Measurements from ENCODE around the gene SH3PXD2B.
"Not testable (repeated sequence)": the region's sequence is repeated elsewhere in the genome, so short reads cannot be mapped to it uniquely, and the experiment has no call there.

The SH3PXD2B gene

GRCh38 chr5:172379481-172379880, 74.8 kb downstream of the SH3PXD2B start:
- H3K9me3 Mint-ChIP-seq, result no peaks in the 10 kb centered on the region
- no peaks in the 10 kb centered on the region for H3K4me1 Mint-ChIP-seq (ENCODE audit: low read depth)
- no peak overlapping the region for H3K4me3 Mint-ChIP-seq
- no peak overlapping the region for H3K27ac Mint-ChIP-seq
- H3K36me3 Mint-ChIP-seq (ENCODE audit: low read depth), result no peaks in the 10 kb centered on the region
- no peaks in the 10 kb centered on the region for H3K27me3 Mint-ChIP-seq

GRCh38 chr5:172377856-172378255, 76.5 kb downstream of the SH3PXD2B start:
- no peaks in the 10 kb centered on the region for H3K9me3 Mint-ChIP-seq
- no peak overlapping the region for H3K27ac Mint-ChIP-seq
- no peak overlapping the region for H3K4me3 Mint-ChIP-seq
- H3K36me3 Mint-ChIP-seq (ENCODE audit: low read depth), result no peaks in the 10 kb centered on the region
- H3K4me1 Mint-ChIP-seq (ENCODE audit: low read depth), result no peaks in the 10 kb centered on the region
- H3K27me3 Mint-ChIP-seq, result no peaks in the 10 kb centered on the region

- Mint-ChIP-seq H3K9me3 (no peaks in the 10 kb centered on the region), H3K4me3 (no peak overlapping the region), H3K36me3 (ENCODE audit: low read depth) (no peaks in the 10 kb centered on the region)
Observed at GRCh38 chr5:172377438-172377837, 76.9 kb downstream of the SH3PXD2B start.

GRCh38 chr5:172374783-172375182, 79.5 kb downstream of the SH3PXD2B start:
- H3K4me1 Mint-ChIP-seq (ENCODE audit: low read depth), result no peaks in the 10 kb centered on the region
- H3K9me3 Mint-ChIP-seq, result peaks cover 17% of the 10 kb centered on the region
- no peak overlapping the region for H3K27ac Mint-ChIP-seq
- peaks cover 4% of the 10 kb centered on the region for H3K36me3 Mint-ChIP-seq (ENCODE audit: low read depth)
- H3K4me3 Mint-ChIP-seq, result no peak overlapping the region
- peaks cover 4% of the 10 kb centered on the region for H3K27me3 Mint-ChIP-seq

More at GRCh38 chr5:172377438-172377837, 76.9 kb downstream of the SH3PXD2B start:
- H3K4me1 Mint-ChIP-seq (ENCODE audit: low read depth), result no peaks in the 10 kb centered on the region
- H3K27me3 Mint-ChIP-seq, result no peaks in the 10 kb centered on the region
- no peak overlapping the region for H3K27ac Mint-ChIP-seq

GRCh38 chr5:172373680-172374079, 80.6 kb downstream of the SH3PXD2B start:
- Mint-ChIP-seq H3K27ac (no peak overlapping the region), H3K36me3 (ENCODE audit: low read depth) (peaks cover 4% of the 10 kb centered on the region), H3K27me3 (peaks cover 4% of the 10 kb centered on the region), H3K4me1 (ENCODE audit: low read depth) (no peaks in the 10 kb centered on the region), H3K4me3 (no peak overlapping the region), H3K9me3 (peaks cover 17% of the 10 kb centered on the region)

GRCh38 chr5:172371684-172372083, 82.6 kb downstream of the SH3PXD2B start:
- no peaks in the 10 kb centered on the region for H3K4me1 Mint-ChIP-seq (ENCODE audit: low read depth)
- H3K36me3 Mint-ChIP-seq (ENCODE audit: low read depth), result peaks cover 4% of the 10 kb centered on the region
- no peak overlapping the region for H3K4me3 Mint-ChIP-seq

GRCh38 chr5:172370648-172371545, 83.4 kb downstream of the SH3PXD2B start:
- Mint-ChIP-seq H3K27me3 (peaks cover 4% of the 10 kb centered on the region), H3K9me3 (peaks cover 17% of the 10 kb centered on the region), H3K36me3 (ENCODE audit: low read depth) (peaks cover 4% of the 10 kb centered on the region), H3K4me1 (ENCODE audit: low read depth) (no peaks in the 10 kb centered on the region), H3K27ac (no peak overlapping the region), H3K4me3 (no peak overlapping the region)

More at GRCh38 chr5:172371684-172372083, 82.6 kb downstream of the SH3PXD2B start:
- peaks cover 4% of the 10 kb centered on the region for H3K27me3 Mint-ChIP-seq
- H3K9me3 Mint-ChIP-seq, result peaks cover 17% of the 10 kb centered on the region
- H3K27ac Mint-ChIP-seq, result no peak overlapping the region

GRCh38 chr5:172370237-172370640, 84.1 kb downstream of the SH3PXD2B start:
- no peaks in the 10 kb centered on the region for H3K4me1 Mint-ChIP-seq (ENCODE audit: low read depth)
- H3K36me3 Mint-ChIP-seq (ENCODE audit: low read depth), result peaks cover 4% of the 10 kb centered on the region
- no peak overlapping the region for H3K27ac Mint-ChIP-seq
- peaks cover 17% of the 10 kb centered on the region for H3K9me3 Mint-ChIP-seq
- peaks cover 4% of the 10 kb centered on the region for H3K27me3 Mint-ChIP-seq
- no peak overlapping the region for H3K4me3 Mint-ChIP-seq

- H3K9me3 Mint-ChIP-seq, result peaks cover 17% of the 10 kb centered on the region
- not testable (repeated sequence) for H3K4me1 Mint-ChIP-seq (ENCODE audit: low read depth); H3K27ac Mint-ChIP-seq; H3K4me3 Mint-ChIP-seq; H3K27me3 Mint-ChIP-seq; H3K36me3 Mint-ChIP-seq (ENCODE audit: low read depth)
Observed at GRCh38 chr5:172368699-172369098, 85.6 kb downstream of the SH3PXD2B start.

- no peak overlapping the region for H3K4me3 Mint-ChIP-seq
- H3K27me3 Mint-ChIP-seq, result no peaks in the 10 kb centered on the region
- H3K4me1 Mint-ChIP-seq (ENCODE audit: low read depth), result peaks cover 7% of the 10 kb centered on the region
- peaks cover 4% of the 10 kb centered on the region for H3K36me3 Mint-ChIP-seq (ENCODE audit: low read depth)
- no peak overlapping the region for H3K27ac Mint-ChIP-seq
- peaks cover 15% of the 10 kb centered on the region for H3K9me3 Mint-ChIP-seq
Observed at GRCh38 chr5:172365948-172366608, 88.2 kb downstream of the SH3PXD2B start.

GRCh38 chr5:172364773-172365172, 89.6 kb downstream of the SH3PXD2B start:
- Mint-ChIP-seq H3K27me3 (no peaks in the 10 kb centered on the region), H3K36me3 (ENCODE audit: low read depth) (no peaks in the 10 kb centered on the region), H3K9me3 (peaks cover 6% of the 10 kb centered on the region), H3K4me1 (ENCODE audit: low read depth) (peaks cover 7% of the 10 kb centered on the region), H3K4me3 (no peak overlapping the region), H3K27ac (no peak overlapping the region)

- no peak overlapping the region for H3K4me3 Mint-ChIP-seq
- no peaks in the 10 kb centered on the region for H3K27me3 Mint-ChIP-seq
- peaks cover 7% of the 10 kb centered on the region for H3K4me1 Mint-ChIP-seq (ENCODE audit: low read depth)
- peaks cover 6% of the 10 kb centered on the region for H3K9me3 Mint-ChIP-seq
- H3K27ac Mint-ChIP-seq, result no peak overlapping the region
- H3K36me3 Mint-ChIP-seq (ENCODE audit: low read depth), result no peaks in the 10 kb centered on the region
Observed at GRCh38 chr5:172362755-172363154, 91.6 kb downstream of the SH3PXD2B start.

GRCh38 chr5:172361566-172362238, 92.6 kb downstream of the SH3PXD2B start:
- no peaks in the 10 kb centered on the region for H3K36me3 Mint-ChIP-seq (ENCODE audit: low read depth)
- peak overlapping the region; percentile 1 for H3K4me3 Mint-ChIP-seq
- no peaks in the 10 kb centered on the region for H3K27me3 Mint-ChIP-seq
- H3K4me1 Mint-ChIP-seq (ENCODE audit: low read depth), result peaks cover 7% of the 10 kb centered on the region
- H3K9me3 Mint-ChIP-seq, result peaks cover 6% of the 10 kb centered on the region
- peak overlapping the region; percentile 88 for H3K27ac Mint-ChIP-seq

- no peaks in the 10 kb centered on the region for H3K27me3 Mint-ChIP-seq
- peaks cover 6% of the 10 kb centered on the region for H3K9me3 Mint-ChIP-seq
- H3K4me1 Mint-ChIP-seq (ENCODE audit: low read depth), result peaks cover 7% of the 10 kb centered on the region
- H3K27ac Mint-ChIP-seq, result no peak overlapping the region
- H3K4me3 Mint-ChIP-seq, result no peak overlapping the region
- H3K36me3 Mint-ChIP-seq (ENCODE audit: low read depth), result no peaks in the 10 kb centered on the region
Observed at GRCh38 chr5:172358345-172358744, 96.0 kb downstream of the SH3PXD2B start.

- Mint-ChIP-seq H3K4me3 (no peak overlapping the region), H3K27me3 (no peaks in the 10 kb centered on the region), H3K36me3 (ENCODE audit: low read depth) (no peaks in the 10 kb centered on the region), H3K27ac (no peak overlapping the region), H3K4me1 (ENCODE audit: low read depth) (peaks cover 3% of the 10 kb centered on the region), H3K9me3 (peaks cover 3% of the 10 kb centered on the region)
Observed at GRCh38 chr5:172356527-172356926, 97.8 kb downstream of the SH3PXD2B start.
